ENCODE data around the gene ELP1.

DNA sequence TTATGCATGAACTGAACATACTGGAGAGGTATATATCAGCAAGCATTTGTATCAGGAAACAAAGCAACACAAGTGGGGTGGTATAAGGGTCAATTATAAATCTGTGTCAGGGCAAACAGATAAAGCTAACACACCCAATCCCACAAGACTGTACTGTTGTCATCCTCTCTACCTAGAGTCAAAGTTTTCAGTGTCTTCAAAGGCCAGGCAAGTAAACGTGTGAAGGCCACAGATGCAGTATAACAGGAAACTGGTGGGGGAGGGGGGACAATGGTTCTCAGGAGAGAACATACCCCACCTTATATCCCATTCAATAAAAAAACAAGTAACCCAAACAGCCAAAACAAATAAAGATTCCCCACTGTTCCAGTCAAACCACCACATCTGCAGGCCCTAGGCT, 22.1 kb downstream of the ELP1 start:
- TF ChIP-seq POLR2A (IDR thresholded peaks at IDR 0.05), result no peak
- TF ChIP-seq, protein P1, sequence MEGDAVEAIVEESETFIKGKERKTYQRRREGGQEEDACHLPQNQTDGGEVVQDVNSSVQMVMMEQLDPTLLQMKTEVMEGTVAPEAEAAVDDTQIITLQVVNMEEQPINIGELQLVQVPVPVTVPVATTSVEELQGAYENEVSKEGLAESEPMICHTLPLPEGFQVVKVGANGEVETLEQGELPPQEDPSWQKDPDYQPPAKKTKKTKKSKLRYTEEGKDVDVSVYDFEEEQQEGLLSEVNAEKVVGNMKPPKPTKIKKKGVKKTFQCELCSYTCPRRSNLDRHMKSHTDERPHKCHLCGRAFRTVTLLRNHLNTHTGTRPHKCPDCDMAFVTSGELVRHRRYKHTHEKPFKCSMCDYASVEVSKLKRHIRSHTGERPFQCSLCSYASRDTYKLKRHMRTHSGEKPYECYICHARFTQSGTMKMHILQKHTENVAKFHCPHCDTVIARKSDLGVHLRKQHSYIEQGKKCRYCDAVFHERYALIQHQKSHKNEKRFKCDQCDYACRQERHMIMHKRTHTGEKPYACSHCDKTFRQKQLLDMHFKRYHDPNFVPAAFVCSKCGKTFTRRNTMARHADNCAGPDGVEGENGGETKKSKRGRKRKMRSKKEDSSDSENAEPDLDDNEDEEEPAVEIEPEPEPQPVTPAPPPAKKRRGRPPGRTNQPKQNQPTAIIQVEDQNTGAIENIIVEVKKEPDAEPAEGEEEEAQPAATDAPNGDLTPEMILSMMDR (IDR thresholded peaks at IDR 0.05), result no peak
